Calu3 (cell line): ENCODE data around the gene ABCF3. TPM values are rescaled to one million over a fixed set of nuclear protein-coding genes. Genes with fewer than 3 reads are reported as not detected.
"Not testable (repeated sequence)": the region's sequence is repeated elsewhere in the genome, so short reads cannot be mapped to it uniquely, and the experiment has no call there.

Experiments
- BruUV-seq: library from RNA; stranded (reverse); fragments of 400-500 nt; replicated peaks from 2 replicates; lab custom pipeline; 2021; lab: Mats Ljungman, UMichigan
- CTCF ChIA-PET: fragments of 300-600 bp; sonication (Branson Sonifier 250); formaldehyde crosslinking; loops from one replicate; lab custom pipeline; 2022; ENCODE audit warnings: antibody characterized with exemption; lab: Charles Lee
- DNase-seq: peaks from one replicate; pipeline ENCODE4 v3.0.0; 2022
- H3K27ac Mint-ChIP-seq: one replicate; pipeline ENCODE4 v1.8.0; 2022; ENCODE audit warnings: mixed read lengths; ENCODE audit not compliant: unreplicated experiment
- H3K27me3 Mint-ChIP-seq: one replicate; pipeline ENCODE4 v1.8.0; 2022; ENCODE audit warnings: mixed read lengths; ENCODE audit not compliant: unreplicated experiment
- H3K36me3 Mint-ChIP-seq: one replicate; pipeline ENCODE4 v1.8.0; 2022; ENCODE audit warnings: mild to moderate bottlenecking, moderate library complexity, mixed read lengths; ENCODE audit not compliant: insufficient read depth, unreplicated experiment
- H3K4me1 Mint-ChIP-seq: one replicate; pipeline ENCODE4 v1.8.0; 2022; ENCODE audit warnings: mild to moderate bottlenecking, low read depth, mixed read lengths; ENCODE audit not compliant: unreplicated experiment
- H3K4me3 Mint-ChIP-seq: one replicate; pipeline ENCODE4 v1.8.0; 2022; ENCODE audit warnings: mild to moderate bottlenecking, low read depth, moderate library complexity, mixed read lengths; ENCODE audit not compliant: unreplicated experiment
- H3K9me3 Mint-ChIP-seq: one replicate; pipeline ENCODE4 v1.8.0; 2022; ENCODE audit warnings: low read depth, mixed read lengths; ENCODE audit not compliant: unreplicated experiment
- CTCF ChIP-seq: fragments of 200-600 bp; IDR thresholded peaks from one replicate; pipeline ENCODE4 v1.8.0; 2022; ENCODE audit warnings: antibody characterized with exemption; ENCODE audit not compliant: unreplicated experiment
- intact Hi-C: fragments of 100-400 bp; cut with micrococcal nuclease; formaldehyde crosslinking; loops from one replicate; pipeline ENCODE4 v1.10.0; 2022; ENCODE audit not compliant: unreplicated experiment
- total RNA-seq: library from RNA; stranded (reverse); gene quantifications from 2 replicates; pipeline ENCODE4 v1.2.3, GENCODE V29; 2022

Gene ABCF3
- total RNA-seq, 1 experiment from 2014 or later, result 116 TPM

DNA sequence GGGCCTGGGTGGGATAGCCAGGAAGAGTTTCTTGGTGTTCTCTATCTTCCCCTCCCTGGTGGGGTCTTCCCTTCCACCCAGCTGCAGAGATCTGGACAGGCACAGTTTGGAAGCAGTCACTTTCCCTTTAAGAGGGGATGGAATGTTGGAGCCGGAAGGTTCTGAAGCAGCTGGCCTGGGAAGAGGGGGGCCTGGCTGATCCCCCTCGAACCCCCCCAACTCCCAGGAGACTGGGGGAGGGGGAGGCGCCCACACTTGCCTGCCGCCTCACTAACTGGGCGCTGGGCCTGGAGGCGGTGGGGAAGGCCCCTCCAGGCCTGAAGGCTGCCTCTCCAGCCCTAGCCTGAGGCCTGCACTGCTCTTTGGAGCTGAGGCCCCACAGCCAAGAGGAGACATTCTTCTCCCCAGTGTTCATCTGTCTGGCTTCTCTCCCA is 29.5 kb upstream of the ABCF3 start:
- Mint-ChIP-seq H3K4me3 (peak overlapping the region; percentile 99), H3K9me3 (no peaks in the 10 kb centered on the region), H3K27ac (peak overlapping the region; percentile 90), H3K27me3 (no peaks in the 10 kb centered on the region), H3K36me3 (peaks cover 35% of the 10 kb centered on the region), H3K4me1 (peaks cover 28% of the 10 kb centered on the region)
- no TSS peak for BruUV-seq
- intact Hi-C loops, result no loop called here
- TF ChIP-seq CTCF, result no peak
- CTCF ChIA-PET, result interaction anchor here (0.5 to 1.6 kb wide), 8 partner anchors 11 to 270 kb away, joined by 3 to 8 read pairs (median 4); partner anchors contain the start of gene EIF2B5
- peak; percentile 16 for DNase-seq

- no peak for TF ChIP-seq CTCF
- DNase-seq, result no peak
- peaks cover 35% of the 10 kb centered on the region for H3K36me3 Mint-ChIP-seq
- no peaks in the 10 kb centered on the region for H3K9me3 Mint-ChIP-seq
- peaks cover 28% of the 10 kb centered on the region for H3K4me1 Mint-ChIP-seq
- H3K27ac Mint-ChIP-seq, result peak overlapping the region; percentile 90
- intact Hi-C loops, result no loop called here
- H3K27me3 Mint-ChIP-seq, result no peaks in the 10 kb centered on the region
- peak overlapping the region; percentile 99 for H3K4me3 Mint-ChIP-seq
- CTCF ChIA-PET, result interaction anchor here (0.5 to 1.6 kb wide), 6 partner anchors 12 to 105 kb away, joined by 3 to 6 read pairs (median 4); partner anchors contain the start of gene EIF2B5
- no TSS peak for BruUV-seq
These were observed 28.8 kb upstream of the ABCF3 start for GRCh38 chr3:184157206-184157605.

- no TSS peak for BruUV-seq
- Mint-ChIP-seq H3K27me3 (no peaks in the 10 kb centered on the region), H3K27ac (no peak overlapping the region), H3K4me1 (peaks cover 28% of the 10 kb centered on the region), H3K4me3 (no peak overlapping the region), H3K9me3 (no peaks in the 10 kb centered on the region), H3K36me3 (peaks cover 35% of the 10 kb centered on the region)
- no peak for TF ChIP-seq CTCF
- no peak for DNase-seq
- intact Hi-C loops, result no loop called here
- CTCF ChIA-PET, result no interaction called here
These were observed 27.6 kb upstream of the ABCF3 start for GRCh38 chr3:184158404-184158803.

DNA sequence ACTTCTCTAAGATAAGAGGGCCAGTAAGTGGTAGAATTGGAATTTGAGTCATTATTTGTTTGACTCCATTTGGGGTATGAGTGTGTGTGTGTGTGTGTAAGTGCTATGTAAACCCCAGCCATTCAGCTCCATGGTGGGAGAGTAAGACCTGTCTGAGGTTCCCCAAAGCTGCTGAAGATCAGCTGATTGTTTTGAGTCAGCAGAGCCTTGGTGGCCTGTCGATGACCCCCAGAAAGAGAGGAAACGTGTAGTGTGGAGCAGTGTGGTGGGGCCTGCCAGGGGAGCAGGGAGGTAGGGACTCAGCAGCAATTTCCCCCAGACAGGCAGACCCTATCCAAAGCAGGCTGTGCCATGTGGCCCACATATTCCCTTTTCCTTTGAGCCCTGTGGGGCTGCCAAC is 25.5 kb upstream of the ABCF3 start:
- no peaks in the 10 kb centered on the region for H3K9me3 Mint-ChIP-seq
- no TSS peak for BruUV-seq
- CTCF ChIA-PET, result interaction anchor here (0.6 to 0.7 kb wide), 2 partner anchors 19 to 200 kb away, joined by 3 to 6 read pairs; no protein-coding TSS in a partner anchor
- intact Hi-C loops, result no loop called here
- TF ChIP-seq CTCF, result no peak
- DNase-seq, result no peak
- H3K27me3 Mint-ChIP-seq, result no peaks in the 10 kb centered on the region
- no peak overlapping the region for H3K4me3 Mint-ChIP-seq
- peaks cover 19% of the 10 kb centered on the region for H3K4me1 Mint-ChIP-seq
- H3K36me3 Mint-ChIP-seq, result peaks cover 38% of the 10 kb centered on the region
- H3K27ac Mint-ChIP-seq, result no peak overlapping the region

GRCh38 chr3:184162571-184163070 is 23.4 kb upstream of the ABCF3 start:
- CTCF ChIA-PET, result not testable (repeated sequence)

More at GRCh38 chr3:184162571-184163070, 23.4 kb upstream of the ABCF3 start:
- H3K27me3 Mint-ChIP-seq, H3K4me1 Mint-ChIP-seq, intact Hi-C loops, H3K4me3 Mint-ChIP-seq, H3K27ac Mint-ChIP-seq, DNase-seq, BruUV-seq, H3K9me3 Mint-ChIP-seq: not testable (repeated sequence)
- peaks cover 24% of the 10 kb centered on the region for H3K36me3 Mint-ChIP-seq
